Measurements from ENCODE around the gene NWD2. TPM values are rescaled to one million over a fixed set of nuclear protein-coding genes. Genes with fewer than 3 reads are reported as not detected.

The NWD2 gene
- total and polyA plus RNA-seq, 2 experiments from 2014 or later = 0.33 TPM; not detected in 1

DNA sequence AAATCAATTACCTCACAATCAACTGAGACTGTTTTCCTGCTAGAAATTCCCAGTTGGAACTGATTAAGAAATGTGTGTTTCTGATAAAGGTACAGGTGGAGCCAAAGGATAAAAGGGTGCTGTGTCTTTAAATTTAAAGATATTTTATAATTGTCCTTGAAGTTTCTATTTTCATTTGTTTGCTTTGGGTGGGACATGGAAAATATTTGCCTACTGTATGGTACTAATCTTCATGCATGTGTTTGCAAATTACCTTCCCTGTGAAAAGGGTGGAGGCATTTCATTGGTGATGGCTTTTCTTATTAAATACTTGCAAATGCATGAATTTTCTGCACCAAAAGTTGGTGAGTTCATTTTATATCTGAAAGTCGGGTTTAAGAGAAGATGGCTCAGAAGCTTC, 225.7 kb downstream of the NWD2 start:
- Histone ChIP-seq H3K27ac (peak overlapping the region; percentile 67), H2AFZ (no peak overlapping the region), H3K9me3 (ENCODE audit: low read depth) (no peaks in the 10 kb centered on the region), H3K36me3 (replicated peaks; ENCODE audit: insufficient read depth, low read depth) (no peaks in the 10 kb centered on the region), H3K4me3 (no peak overlapping the region), H4K20me1 (ENCODE audit: insufficient read depth, poor library complexity, severe bottlenecking) (no peaks in the 10 kb centered on the region), H3K4me2 (peak overlapping the region; percentile 25), H3K9me2 (replicated peaks; ENCODE audit: insufficient read depth) (no peaks in the 10 kb centered on the region), H3K4me1 (ENCODE audit: insufficient read depth) (peaks cover 7% of the 10 kb centered on the region), H3K79me2 (peaks cover 75% of the 10 kb centered on the region), H3K27me3 (no peaks in the 10 kb centered on the region)
- TF ChIP-seq EZH2 (IDR thresholded peaks at IDR 0.05; ENCODE audit: borderline replicate concordance) (no peak), EZH2phosphoT487 (IDR thresholded peaks at IDR 0.05; ENCODE audit: low read depth, severe bottlenecking, unreplicated experiment) (no peak)
- TF ChIP-seq, protein P1, sequence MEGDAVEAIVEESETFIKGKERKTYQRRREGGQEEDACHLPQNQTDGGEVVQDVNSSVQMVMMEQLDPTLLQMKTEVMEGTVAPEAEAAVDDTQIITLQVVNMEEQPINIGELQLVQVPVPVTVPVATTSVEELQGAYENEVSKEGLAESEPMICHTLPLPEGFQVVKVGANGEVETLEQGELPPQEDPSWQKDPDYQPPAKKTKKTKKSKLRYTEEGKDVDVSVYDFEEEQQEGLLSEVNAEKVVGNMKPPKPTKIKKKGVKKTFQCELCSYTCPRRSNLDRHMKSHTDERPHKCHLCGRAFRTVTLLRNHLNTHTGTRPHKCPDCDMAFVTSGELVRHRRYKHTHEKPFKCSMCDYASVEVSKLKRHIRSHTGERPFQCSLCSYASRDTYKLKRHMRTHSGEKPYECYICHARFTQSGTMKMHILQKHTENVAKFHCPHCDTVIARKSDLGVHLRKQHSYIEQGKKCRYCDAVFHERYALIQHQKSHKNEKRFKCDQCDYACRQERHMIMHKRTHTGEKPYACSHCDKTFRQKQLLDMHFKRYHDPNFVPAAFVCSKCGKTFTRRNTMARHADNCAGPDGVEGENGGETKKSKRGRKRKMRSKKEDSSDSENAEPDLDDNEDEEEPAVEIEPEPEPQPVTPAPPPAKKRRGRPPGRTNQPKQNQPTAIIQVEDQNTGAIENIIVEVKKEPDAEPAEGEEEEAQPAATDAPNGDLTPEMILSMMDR (IDR thresholded peaks at IDR 0.05; ENCODE audit: poor library complexity) = no peak
- DNase-seq (ENCODE audit: low spot score) = no peak
- 70% methylated on average over 1 of the region's 1 CpG for WGBS (ENCODE audit: low lambda C conversion rate, missing lambda C conversion rate)

DNA sequence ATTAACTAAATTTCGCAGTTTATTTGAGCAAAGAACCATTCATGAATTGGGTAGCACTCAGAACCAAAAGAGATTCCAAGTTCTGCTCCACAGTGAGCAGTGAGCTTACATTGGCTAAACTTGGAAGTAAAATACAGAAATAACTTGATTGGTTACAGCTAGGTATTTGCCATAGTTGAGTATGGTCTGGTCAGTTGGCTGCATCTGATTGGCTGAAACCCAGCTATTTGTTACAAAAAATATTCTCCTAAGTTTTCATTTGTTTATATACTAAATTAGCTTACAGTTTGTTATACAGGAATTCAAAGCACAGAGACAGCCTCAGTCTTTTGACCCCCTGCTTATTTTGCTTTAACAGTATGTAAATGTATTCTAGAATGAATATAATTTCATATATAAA, 226.6 kb downstream of the NWD2 start:
- H3K9me2 ChIP-seq (replicated peaks; ENCODE audit: insufficient read depth) = no peaks in the 10 kb centered on the region
- H3K4me1 ChIP-seq (ENCODE audit: insufficient read depth) = peaks cover 3% of the 10 kb centered on the region
- H3K36me3 ChIP-seq (replicated peaks; ENCODE audit: insufficient read depth, low read depth) = no peaks in the 10 kb centered on the region
- no peak overlapping the region for H2AFZ ChIP-seq
- peak overlapping the region; percentile 67 for H3K27ac ChIP-seq
- no peak for TF ChIP-seq EZH2phosphoT487 (IDR thresholded peaks at IDR 0.05; ENCODE audit: low read depth, severe bottlenecking, unreplicated experiment)
- DNase-seq (ENCODE audit: low spot score) = no peak
- H3K4me2 ChIP-seq = peak overlapping the region; percentile 30
- peaks cover 68% of the 10 kb centered on the region for H3K79me2 ChIP-seq
- H3K27me3 ChIP-seq = no peaks in the 10 kb centered on the region
- no peaks in the 10 kb centered on the region for H3K9me3 ChIP-seq (ENCODE audit: low read depth)
- 100% methylated on average over 1 of the region's 1 CpG for WGBS (ENCODE audit: low lambda C conversion rate, missing lambda C conversion rate)
- H4K20me1 ChIP-seq (ENCODE audit: insufficient read depth, poor library complexity, severe bottlenecking) = no peaks in the 10 kb centered on the region
- no peak overlapping the region for H3K4me3 ChIP-seq

DNA sequence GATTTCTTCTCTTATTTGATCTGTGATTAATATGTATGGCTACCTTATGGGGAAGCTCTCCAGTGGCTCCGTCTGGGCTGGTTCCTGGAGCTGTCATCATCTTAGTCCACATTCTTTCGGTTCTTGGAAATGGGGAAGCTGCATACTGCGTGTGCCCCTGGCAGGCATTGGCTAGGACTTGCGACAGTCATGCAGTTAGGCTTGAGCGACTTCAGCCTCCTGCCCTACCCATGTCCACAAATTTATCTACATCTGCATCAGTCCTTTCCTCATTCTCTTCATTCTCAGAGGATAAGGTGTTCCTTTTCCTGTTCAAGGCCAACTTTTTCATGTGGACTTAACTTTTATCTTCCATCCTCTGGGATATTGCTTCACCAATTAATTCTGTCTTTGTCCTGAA, 227.4 kb downstream of the NWD2 start:
- H3K4me2 ChIP-seq = peak overlapping the region; percentile 30
- DNase-seq (ENCODE audit: low spot score) = peak; percentile 41
- H3K79me2 ChIP-seq = peaks cover 70% of the 10 kb centered on the region
- no peaks in the 10 kb centered on the region for H3K36me3 ChIP-seq (replicated peaks; ENCODE audit: insufficient read depth, low read depth)
- no peaks in the 10 kb centered on the region for H4K20me1 ChIP-seq (ENCODE audit: insufficient read depth, poor library complexity, severe bottlenecking)
- no peak overlapping the region for H3K4me3 ChIP-seq
- no peak overlapping the region for H2AFZ ChIP-seq
- H3K27me3 ChIP-seq = no peaks in the 10 kb centered on the region
- no peaks in the 10 kb centered on the region for H3K9me2 ChIP-seq (replicated peaks; ENCODE audit: insufficient read depth)
- 51% methylated on average over 5 of the region's 5 CpGs for WGBS (ENCODE audit: low lambda C conversion rate, missing lambda C conversion rate)
- H3K9me3 ChIP-seq (ENCODE audit: low read depth) = no peaks in the 10 kb centered on the region
- H3K4me1 ChIP-seq (ENCODE audit: insufficient read depth) = peaks cover 3% of the 10 kb centered on the region
- peak overlapping the region; percentile 67 for H3K27ac ChIP-seq
- TF ChIP-seq EZH2phosphoT487 (IDR thresholded peaks at IDR 0.05; ENCODE audit: low read depth, severe bottlenecking, unreplicated experiment) (no peak), EZH2 (IDR thresholded peaks at IDR 0.05; ENCODE audit: borderline replicate concordance) (no peak)
- TF ChIP-seq, protein P1 (IDR thresholded peaks at IDR 0.05; ENCODE audit: poor library complexity) = no peak

DNA sequence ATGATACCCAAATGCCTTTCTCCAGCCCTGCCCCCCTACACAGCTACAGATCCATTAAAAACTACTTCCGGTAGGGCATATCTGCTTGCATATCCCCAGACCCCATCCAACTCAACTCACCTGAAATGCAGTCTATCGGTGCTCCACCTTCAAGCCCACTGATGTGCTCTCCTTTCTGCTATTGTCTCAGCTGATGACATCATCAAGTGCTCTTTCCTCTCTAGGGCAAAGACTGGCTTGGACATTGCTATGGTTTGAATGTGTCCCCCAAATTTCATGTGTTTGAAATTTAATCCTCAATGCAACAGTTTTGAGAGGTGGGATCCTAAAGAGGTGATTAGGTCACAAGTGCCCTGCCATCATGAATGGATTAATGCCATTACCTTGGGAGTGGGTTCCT, 229.3 kb downstream of the NWD2 start:
- DNase-seq (ENCODE audit: low spot score) = no peak
- no peaks in the 10 kb centered on the region for H3K9me3 ChIP-seq (ENCODE audit: low read depth)
- H3K79me2 ChIP-seq = peaks cover 63% of the 10 kb centered on the region
- H3K4me2 ChIP-seq = no peak overlapping the region
- H3K9me2 ChIP-seq (replicated peaks; ENCODE audit: insufficient read depth) = no peaks in the 10 kb centered on the region
- H3K27me3 ChIP-seq = no peaks in the 10 kb centered on the region
- peaks cover 3% of the 10 kb centered on the region for H3K4me1 ChIP-seq (ENCODE audit: insufficient read depth)
- no peak overlapping the region for H2AFZ ChIP-seq
- H3K4me3 ChIP-seq = no peak overlapping the region
- H3K27ac ChIP-seq = no peak overlapping the region
- H3K36me3 ChIP-seq (replicated peaks; ENCODE audit: insufficient read depth, low read depth) = no peaks in the 10 kb centered on the region
- no peaks in the 10 kb centered on the region for H4K20me1 ChIP-seq (ENCODE audit: insufficient read depth, poor library complexity, severe bottlenecking)
- no peak for TF ChIP-seq EZH2phosphoT487 (IDR thresholded peaks at IDR 0.05; ENCODE audit: low read depth, severe bottlenecking, unreplicated experiment)
- TF ChIP-seq, protein P1 (IDR thresholded peaks at IDR 0.05; ENCODE audit: poor library complexity) = no peak
- no peak for TF ChIP-seq EZH2 (IDR thresholded peaks at IDR 0.05; ENCODE audit: borderline replicate concordance)
- 95% methylated on average over 2 of the region's 2 CpGs for WGBS (ENCODE audit: low lambda C conversion rate, missing lambda C conversion rate)
